GM12878 (cell line): ENCODE data around the gene USP28. TPM values are rescaled to one million over a fixed set of nuclear protein-coding genes. Genes with fewer than 3 reads are reported as not detected.
A peak's percentile ranks its signal among the peaks of the same experiment; 100 is the strongest.

Experiments
- ATF7 ChIP-seq: fragments of 450-650 bp; IDR thresholded peaks from 2 replicates; pipeline ENCODE4 v1.6.1; 2016; ENCODE audit warnings: low read depth, mild to moderate bottlenecking
- BHLHE40 ChIP-seq, 2 experiments: fragments of 450-650 bp in 1 of 2; IDR thresholded peaks; 2 replicates each; pipeline ENCODE4 v1.6.1; 2011 to 2017; ENCODE audit warnings: low read depth in 2 of 2, borderline replicate concordance in 1 of 2, improper control_type of control experiment in 1 of 2, low read length in 1 of 2, mild to moderate bottlenecking in 1 of 2
- BRCA1 ChIP-seq: IDR thresholded peaks from 2 replicates; pipeline ENCODE4 v1.6.1; 2011; ENCODE audit warnings: low read depth, low read length, improper control_type of control experiment
- CBX5 ChIP-seq: sonication (generic); IDR thresholded peaks from 2 replicates; pipeline ENCODE4 v1.6.1; 2016; ENCODE audit warnings: low read depth, moderate library complexity, mild to moderate bottlenecking, inconsistent platforms
- CHD4 ChIP-seq: fragments of 200-600 bp; sonication (generic); IDR thresholded peaks from 2 replicates; pipeline ENCODE4 v1.6.1; 2016; ENCODE audit warnings: mild to moderate bottlenecking
- FOXM1 ChIP-seq: IDR thresholded peaks from 2 replicates; pipeline ENCODE4 v1.6.1; 2012; ENCODE audit warnings: low read depth, mild to moderate bottlenecking, inconsistent platforms, low read length, moderate library complexity
- GATAD2B ChIP-seq: fragments of 450-650 bp; conservative IDR thresholded peaks from 2 replicates; pipeline ENCODE4 v1.6.1; 2017; ENCODE audit warnings: low read depth, mild to moderate bottlenecking, moderate library complexity
- IKZF1 ChIP-seq: fragments of 450-650 bp; conservative IDR thresholded peaks from 2 replicates; pipeline ENCODE4 v1.6.1; 2017; ENCODE audit warnings: antibody characterized with exemption, mild to moderate bottlenecking
- KAT2A ChIP-seq: conservative IDR thresholded peaks from 2 replicates; pipeline ENCODE4 v1.6.1; 2011; ENCODE audit warnings: low read depth, low read length; ENCODE audit not compliant: control insufficient read depth
- KLF5 ChIP-seq: fragments of 450-650 bp; IDR thresholded peaks from 2 replicates; pipeline ENCODE4 v1.6.1; 2014; ENCODE audit warnings: mild to moderate bottlenecking; ENCODE audit not compliant: partially characterized antibody
- LARP7 ChIP-seq: fragments of 450-650 bp; IDR thresholded peaks from 2 replicates; pipeline ENCODE4 v1.6.1; 2017; ENCODE audit warnings: mild to moderate bottlenecking
- NBN ChIP-seq: fragments of 450-650 bp; IDR thresholded peaks from 2 replicates; pipeline ENCODE4 v1.6.1; 2016
- NKRF ChIP-seq: fragments of 450-650 bp; conservative IDR thresholded peaks from 2 replicates; pipeline ENCODE4 v1.6.1; 2017; ENCODE audit warnings: mild to moderate bottlenecking, moderate library complexity
- NR2C2 ChIP-seq: IDR thresholded peaks from 2 replicates; pipeline ENCODE4 v1.6.1; 2011; ENCODE audit warnings: borderline replicate concordance, low read depth; ENCODE audit not compliant: control insufficient read depth, insufficient read length
- NR2F1 ChIP-seq: fragments of 450-650 bp; conservative IDR thresholded peaks from 2 replicates; pipeline ENCODE4 v1.6.1; 2017; ENCODE audit warnings: mild to moderate bottlenecking
- RELA ChIP-seq: fragments of 450-650 bp; IDR thresholded peaks from 2 replicates; pipeline ENCODE4 v1.8.0; 2014; ENCODE audit warnings: borderline replicate concordance; ENCODE audit not compliant: partially characterized antibody
- RUNX3 ChIP-seq: IDR thresholded peaks from 2 replicates; pipeline ENCODE4 v1.6.1; 2012; ENCODE audit warnings: low read length, inconsistent platforms
- WRNIP1 ChIP-seq: IDR thresholded peaks from 2 replicates; pipeline ENCODE4 v1.6.1; 2011; ENCODE audit warnings: low read depth, low read length, improper control_type of control experiment, borderline replicate concordance
- YY1 ChIP-seq: IDR thresholded peaks from 2 replicates; pipeline ENCODE4 v1.6.1; 2011; ENCODE audit warnings: low read depth, mild to moderate bottlenecking, low read length
- ZBTB4 ChIP-seq: fragments of 450-650 bp; formaldehyde crosslinking; IDR thresholded peaks from 2 replicates; pipeline ENCODE4 v1.4.0; 2022; ENCODE audit warnings: mild to moderate bottlenecking, moderate library complexity
- ZNF207 ChIP-seq: fragments of 450-650 bp; IDR thresholded peaks from 2 replicates; pipeline ENCODE4 v1.6.1; 2014; ENCODE audit warnings: antibody characterized with exemption, mild to moderate bottlenecking, borderline replicate concordance
- ZNF217 ChIP-seq: fragments of 450-650 bp; IDR thresholded peaks from 2 replicates; pipeline ENCODE4 v1.6.1; 2017; ENCODE audit warnings: antibody characterized with exemption, mild to moderate bottlenecking
- polyA plus RNA-seq, 11 experiments: library from polyadenylated mRNA; depleted of rRNA in 4 of 11; unstranded in 6 of 11; stranded (reverse) in 5 of 11; fragments of >200 nt; fragmentation: Nextera tagmentation in 4 of 11; fragmentation: Illumina TruSeq in 1 of 11; extraction: Ambion mirVana in 4 of 11; extraction: Trizol in 1 of 11; gene quantifications; 1 replicate in 1 of 11; 2 replicates in 10 of 11; pipeline versions ENCODE4 v1.2.1 to v1.2.3, GENCODE V29; 2011 to 2016; ENCODE audit warnings: inconsistent platforms in 2 of 11, missing spikeins in 2 of 11, low read depth in 1 of 11
- total RNA-seq, 4 experiments: library from RNA; depleted of rRNA in 3 of 4; stranded (reverse); fragments of >200 nt in 3 of 4; fragmentation: Illumina TruSeq in 1 of 4; extraction: Trizol in 1 of 4; gene quantifications; 2 replicates each; pipeline versions ENCODE4 v1.2.1 to v1.2.3, GENCODE V29; 2013 to 2021
- TF ChIP-seq, protein P1 (sequence below): fragments of 450-650 bp; IDR thresholded peaks from 2 replicates; pipeline ENCODE4 v1.6.1; 2016; ENCODE audit warnings: mild to moderate bottlenecking
- TF ChIP-seq, protein P2 (sequence below): IDR thresholded peaks from 2 replicates; pipeline ENCODE4 v1.6.1; 2012; ENCODE audit warnings: low read depth, low read length, improper control_type of control experiment

USP28 gene
- total and polyA plus RNA-seq, 10 of the 15 experiments (the other 5 are each of a cell fraction or from before 2014, with no cell fraction given): 2.8 to 60.4 (median 24.1) TPM

- TF ChIP-seq NKRF (peak; percentile 39; the same call in 1 of the 2 replicates), NBN (peak; percentile 80), CHD4 (no peak), BRCA1 (peak; percentile 51; the same call in 1 of the 2 replicates), GATAD2B (peak; percentile 47; the same call in 1 of the 2 replicates), RELA (peak; percentile 44), IKZF1 (peak; percentile 99), NR2F1 (peak; percentile 46; the same call in 1 of the 2 replicates), KLF5 (peak; percentile 56), ZNF217 (0 out of 2 replicates have a peak, but pooled peaks have one; percentile 24), ZNF207 (peak; percentile 93; the same call in 1 of the 2 replicates), KAT2A (no peak), LARP7 (peak; percentile 47), ATF7 (peak; percentile 92), FOXM1 (0 out of 2 replicates have a peak, but pooled peaks have one; percentile 29), YY1 (peak; percentile 70), RUNX3 (peak; percentile 44; the same call in 1 of the 2 replicates), ZBTB4 (CRISPR knock-in tag) (no peak), CBX5 (peak; percentile 65; the same call in 1 of the 2 replicates), NR2C2 (no peak), BHLHE40 (IDR thresholded peaks at IDR 0.05; ENCODE audit: borderline replicate concordance in 1 of 2, low read depth in 2 of 2, low read length in 1 of 2) (peak in 1 of 2 experiments; percentile 63; a peak in 3 of 4 replicates), WRNIP1 (peak; percentile 65; the same call in 1 of the 2 replicates)
- TF ChIP-seq, protein P1, sequence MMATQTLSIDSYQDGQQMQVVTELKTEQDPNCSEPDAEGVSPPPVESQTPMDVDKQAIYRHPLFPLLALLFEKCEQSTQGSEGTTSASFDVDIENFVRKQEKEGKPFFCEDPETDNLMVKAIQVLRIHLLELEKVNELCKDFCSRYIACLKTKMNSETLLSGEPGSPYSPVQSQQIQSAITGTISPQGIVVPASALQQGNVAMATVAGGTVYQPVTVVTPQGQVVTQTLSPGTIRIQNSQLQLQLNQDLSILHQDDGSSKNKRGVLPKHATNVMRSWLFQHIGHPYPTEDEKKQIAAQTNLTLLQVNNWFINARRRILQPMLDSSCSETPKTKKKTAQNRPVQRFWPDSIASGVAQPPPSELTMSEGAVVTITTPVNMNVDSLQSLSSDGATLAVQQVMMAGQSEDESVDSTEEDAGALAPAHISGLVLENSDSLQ: peak; percentile 43; the same call in 1 of the 2 replicates
- TF ChIP-seq, protein P2, sequence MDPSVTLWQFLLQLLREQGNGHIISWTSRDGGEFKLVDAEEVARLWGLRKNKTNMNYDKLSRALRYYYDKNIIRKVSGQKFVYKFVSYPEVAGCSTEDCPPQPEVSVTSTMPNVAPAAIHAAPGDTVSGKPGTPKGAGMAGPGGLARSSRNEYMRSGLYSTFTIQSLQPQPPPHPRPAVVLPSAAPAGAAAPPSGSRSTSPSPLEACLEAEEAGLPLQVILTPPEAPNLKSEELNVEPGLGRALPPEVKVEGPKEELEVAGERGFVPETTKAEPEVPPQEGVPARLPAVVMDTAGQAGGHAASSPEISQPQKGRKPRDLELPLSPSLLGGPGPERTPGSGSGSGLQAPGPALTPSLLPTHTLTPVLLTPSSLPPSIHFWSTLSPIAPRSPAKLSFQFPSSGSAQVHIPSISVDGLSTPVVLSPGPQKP: peak; percentile 71
These were observed 101.8 kb downstream of the USP28 start, which contains the start of gene ZW10 (continued) for GRCh38 chr11:113773416-113774173.
